Endothelial cell of umbilical vein (primary cell): ENCODE measurements around the gene SLC12A4. TPM values are rescaled to one million over a fixed set of nuclear protein-coding genes. Genes with fewer than 3 reads are reported as not detected.

Experiments
- BruUV-seq: library from RNA; stranded (reverse); fragments of 400-500 nt; replicated peaks from 2 replicates; lab custom pipeline; 2021; lab: Mats Ljungman, UMichigan
- CTCF ChIA-PET: fragments of 300-600, 350-600 bp; sonication (Branson Sonifier 250); formaldehyde crosslinking; loops from one replicate; lab custom pipeline; 2021; ENCODE audit warnings: antibody characterized with exemption, inconsistent platforms; lab: Charles Lee
- POLR2A ChIA-PET: fragments of 300-600, 350-600 bp; sonication (Branson Sonifier 250); formaldehyde crosslinking; loops from one replicate; lab custom pipeline; 2021; ENCODE audit warnings: antibody characterized with exemption, inconsistent platforms; lab: Charles Lee
- DNase-seq: peaks from one replicate; pipeline ENCODE4 v3.0.0-alpha.2; 2011; ENCODE audit warnings: low read depth, low spot score
- FAIRE-seq: peaks from 2 replicates; lab custom pipeline; 2011; peaks lifted over from hg19 to GRCh38; lab: Jason Lieb, UNC
- H2AFZ ChIP-seq: 2 replicates; pipeline ENCODE4 v1.6.0; 2012; ENCODE audit warnings: low read depth, low read length, control low read depth, inconsistent platforms
- H3K27ac ChIP-seq: 2 replicates; pipeline ENCODE4 v1.5.1; 2011; ENCODE audit warnings: low read depth, mild to moderate bottlenecking, control low read depth, low read length, moderate library complexity; ENCODE audit not compliant: insufficient read depth
- H3K27me3 ChIP-seq, 2 experiments: 2 replicates each; pipeline versions ENCODE4 v1.6.0 to v1.6.1; 2011; ENCODE audit warnings: low read length in 2 of 2, mixed read lengths in 1 of 2; ENCODE audit not compliant: control insufficient read depth in 2 of 2, insufficient read depth in 2 of 2
- H3K36me3 ChIP-seq, 2 experiments: 2 replicates in 1 of 2; 3 replicates in 1 of 2; pipeline ENCODE4 v1.5.1; 2011; ENCODE audit warnings: low read length in 2 of 2, mild to moderate bottlenecking in 1 of 2, moderate library complexity in 1 of 2; ENCODE audit not compliant: control insufficient read depth in 2 of 2, insufficient read depth in 2 of 2; ENCODE audit errors: extremely low read depth in 1 of 2
- H3K4me1 ChIP-seq: 3 replicates; pipeline ENCODE4 v1.5.1; 2011; ENCODE audit warnings: mild to moderate bottlenecking, low read length; ENCODE audit not compliant: control insufficient read depth, insufficient read depth; ENCODE audit errors: extremely low read depth
- H3K4me2 ChIP-seq: 2 replicates; pipeline ENCODE4 v1.6.1; 2011; ENCODE audit warnings: low read length, control low read depth, mixed read lengths; ENCODE audit not compliant: insufficient read depth
- H3K4me3 ChIP-seq, 3 experiments: fragments of 200-600 bp in 1 of 3; sonication (generic), shearing (Covaris generic) in 1 of 3; replicated peaks in 1 of 3; 2 replicates each; pipeline ENCODE4 v1.5.1; 2011 to 2016; ENCODE audit warnings: control low read depth in 3 of 3, low read length in 3 of 3, mild to moderate bottlenecking in 2 of 3, inconsistent platforms in 1 of 3, low read depth in 1 of 3, moderate library complexity in 1 of 3; ENCODE audit not compliant: insufficient read depth in 1 of 3
- H3K79me2 ChIP-seq: 2 replicates; pipeline ENCODE4 v1.6.0; 2012; ENCODE audit warnings: low read length, inconsistent platforms; ENCODE audit not compliant: control insufficient read depth, insufficient read depth
- H3K9ac ChIP-seq: replicated peaks from 2 replicates; pipeline ENCODE3; 2011; ENCODE audit warnings: low read length, control low read depth; ENCODE audit not compliant: insufficient read depth; ENCODE audit errors: extremely low read depth
- H3K9me1 ChIP-seq: replicated peaks from 3 replicates; pipeline ENCODE4 v1.6.0; 2011; ENCODE audit warnings: mild to moderate bottlenecking, low read length; ENCODE audit not compliant: control insufficient read depth, insufficient read depth; ENCODE audit errors: extremely low read depth
- H3K9me3 ChIP-seq: replicated peaks from 2 replicates; pipeline ENCODE4 v1.5.1; 2012; ENCODE audit warnings: low read length, inconsistent platforms; ENCODE audit not compliant: control insufficient read depth, insufficient read depth
- H4K20me1 ChIP-seq: replicated peaks from 2 replicates; pipeline ENCODE3; 2011; ENCODE audit warnings: mild to moderate bottlenecking, low read length; ENCODE audit not compliant: control insufficient read depth, insufficient read depth; ENCODE audit errors: extremely low read depth
- EZH2 ChIP-seq: IDR thresholded peaks from 2 replicates; pipeline ENCODE4 v1.6.1; 2012; ENCODE audit warnings: borderline replicate concordance, low read depth, mild to moderate bottlenecking, moderate library complexity, low read length, inconsistent platforms; ENCODE audit not compliant: severe bottlenecking
- FOS ChIP-seq: IDR thresholded peaks from 2 replicates; pipeline ENCODE4 v1.6.1; 2011; ENCODE audit warnings: mild to moderate bottlenecking, low read length, moderate library complexity, borderline replicate concordance; ENCODE audit not compliant: insufficient read depth
- GATA2 ChIP-seq: IDR thresholded peaks from 2 replicates; pipeline ENCODE4 v1.7.0; 2011; ENCODE audit warnings: low read depth, mild to moderate bottlenecking, moderate library complexity, mixed read lengths, low read length; ENCODE audit not compliant: insufficient read length, insufficient read depth
- JUN ChIP-seq: IDR thresholded peaks from 2 replicates; pipeline ENCODE4 v1.6.1; 2011; ENCODE audit warnings: borderline replicate concordance, low read depth; ENCODE audit not compliant: insufficient read length, insufficient read depth
- MYC ChIP-seq: IDR thresholded peaks from one replicate; pipeline ENCODE4 v1.6.1; 2011; ENCODE audit warnings: mild to moderate bottlenecking, low read depth, low read length
- POLR2A ChIP-seq: IDR thresholded peaks from 2 replicates; pipeline ENCODE4 v1.6.1; 2012; ENCODE audit warnings: low read depth, mild to moderate bottlenecking, control low read depth, low read length
- POLR2AphosphoS5 ChIP-seq: IDR thresholded peaks from 2 replicates; pipeline ENCODE4 v1.6.1; 2012; ENCODE audit warnings: low read depth, mild to moderate bottlenecking, control low read depth, low read length, moderate library complexity; ENCODE audit not compliant: insufficient read depth
- dilution Hi-C: fragments of 300-500 bp; cut with MboI; formaldehyde crosslinking; loops from one replicate; pipeline ENCODE4 v1.15.0; 2019; ENCODE audit warnings: low sequenced_read_pairs; ENCODE audit not compliant: extremely low pct_ligation_motif_present
- intact Hi-C: fragments of 100-400 bp; cut with micrococcal nuclease; formaldehyde crosslinking; loops from one replicate; pipeline ENCODE4 v1.10.0; 2022
- polyA plus RNA-seq, 4 experiments: library from polyadenylated mRNA; depleted of rRNA in 3 of 4; stranded (reverse) in 3 of 4; unstranded in 1 of 4; fragments of >200 nt; gene quantifications; 2 replicates each; pipeline versions ENCODE4 v1.2.1 to v1.2.3, GENCODE V29; 2011 to 2012; ENCODE audit warnings: missing spikeins in 1 of 4
- total RNA-seq: library from RNA; stranded (reverse); gene quantifications from 2 replicates; pipeline ENCODE4 v1.2.3, GENCODE V29; 2021
- TF ChIP-seq, protein P1 (sequence below), 2 donors: IDR thresholded peaks; 1 replicate in 1 of 2; 2 replicates in 1 of 2; pipeline ENCODE4 v1.5.1; 2011; ENCODE audit warnings: low read length in 2 of 2, mild to moderate bottlenecking in 2 of 2, moderate library complexity in 2 of 2, control low read depth in 1 of 2, inconsistent platforms in 1 of 2, low read depth in 1 of 2; ENCODE audit not compliant: insufficient read depth in 1 of 2; ENCODE audit errors: extremely low read depth in 1 of 2
- TF ChIP-seq, protein P2 (sequence below): IDR thresholded peaks from 2 replicates; pipeline ENCODE4 v1.6.1; 2011; ENCODE audit not compliant: insufficient read depth, insufficient read length

SLC12A4 gene
- total and polyA plus RNA-seq, 2 donors (not counting 3 experiments of a cell fraction or from before 2014, with no cell fraction given) = 110 to 114 TPM

DNA sequence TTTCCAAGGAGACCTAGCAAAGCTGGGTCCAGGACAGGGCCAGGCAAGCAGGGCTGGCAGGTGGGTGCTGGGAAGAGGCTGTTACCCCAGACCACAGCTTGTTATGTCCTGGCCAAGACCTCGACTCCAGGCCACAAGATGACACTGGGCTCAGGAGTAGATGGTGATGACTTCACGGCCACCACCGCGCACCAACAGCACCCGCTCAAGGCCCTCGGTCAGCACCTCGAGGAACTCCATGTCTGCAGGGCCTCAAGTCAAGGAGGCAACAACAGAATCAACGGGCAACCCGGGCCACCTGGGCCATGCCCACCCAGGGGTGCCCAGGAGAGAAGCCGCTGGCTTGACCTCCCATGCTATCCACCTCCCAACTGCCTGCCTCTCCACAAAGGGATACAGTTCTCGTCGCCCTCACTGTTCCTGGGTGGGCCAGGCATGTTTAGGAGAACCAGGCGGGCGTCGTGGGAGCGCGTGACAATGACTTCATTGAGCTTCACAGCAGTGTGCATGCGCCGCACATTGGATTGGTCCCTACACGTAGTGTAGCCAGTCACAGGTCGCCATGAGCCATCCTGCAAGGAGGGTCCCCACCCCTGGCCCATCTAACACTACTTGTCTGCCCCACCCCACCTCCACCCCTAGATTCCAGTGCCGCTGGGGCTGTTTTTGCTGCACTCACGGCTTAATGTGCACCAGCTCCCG lies 23.6 kb downstream of the SLC12A4 start:
- H3K4me3 ChIP-seq = no peak overlapping the region
- H3K36me3 ChIP-seq = peaks cover 25 to 77% of the 10 kb centered on the region in 2 experiments
- CTCF ChIA-PET = interaction anchor here (1.3 to 1.4 kb wide), 2 partner anchors 61 to 128 kb away, joined by 3 to 5 read pairs; no protein-coding TSS in a partner anchor
- intact Hi-C loops (no loop called here), dilution Hi-C loops (no loop called here)
- no peak overlapping the region for H3K4me2 ChIP-seq
- H3K4me1 ChIP-seq = no peaks in the 10 kb centered on the region
- no peak overlapping the region for H3K9ac ChIP-seq
- H3K27me3 ChIP-seq = no peaks in the 10 kb centered on the region
- no peaks in the 10 kb centered on the region for H3K9me3 ChIP-seq
- H2AFZ ChIP-seq = no peak overlapping the region
- no TSS peak for BruUV-seq
- FAIRE-seq (no peak), DNase-seq (no peak)
- TF ChIP-seq MYC = no peak
- TF ChIP-seq FOS = no peak
- no peak for TF ChIP-seq POLR2A
- TF ChIP-seq, protein P1, sequence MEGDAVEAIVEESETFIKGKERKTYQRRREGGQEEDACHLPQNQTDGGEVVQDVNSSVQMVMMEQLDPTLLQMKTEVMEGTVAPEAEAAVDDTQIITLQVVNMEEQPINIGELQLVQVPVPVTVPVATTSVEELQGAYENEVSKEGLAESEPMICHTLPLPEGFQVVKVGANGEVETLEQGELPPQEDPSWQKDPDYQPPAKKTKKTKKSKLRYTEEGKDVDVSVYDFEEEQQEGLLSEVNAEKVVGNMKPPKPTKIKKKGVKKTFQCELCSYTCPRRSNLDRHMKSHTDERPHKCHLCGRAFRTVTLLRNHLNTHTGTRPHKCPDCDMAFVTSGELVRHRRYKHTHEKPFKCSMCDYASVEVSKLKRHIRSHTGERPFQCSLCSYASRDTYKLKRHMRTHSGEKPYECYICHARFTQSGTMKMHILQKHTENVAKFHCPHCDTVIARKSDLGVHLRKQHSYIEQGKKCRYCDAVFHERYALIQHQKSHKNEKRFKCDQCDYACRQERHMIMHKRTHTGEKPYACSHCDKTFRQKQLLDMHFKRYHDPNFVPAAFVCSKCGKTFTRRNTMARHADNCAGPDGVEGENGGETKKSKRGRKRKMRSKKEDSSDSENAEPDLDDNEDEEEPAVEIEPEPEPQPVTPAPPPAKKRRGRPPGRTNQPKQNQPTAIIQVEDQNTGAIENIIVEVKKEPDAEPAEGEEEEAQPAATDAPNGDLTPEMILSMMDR (IDR thresholded peaks at IDR 0.05; ENCODE audit: extremely low read depth in 1 of 2, insufficient read depth in 1 of 2, low read depth in 1 of 2, low read length in 2 of 2) = no peak
- TF ChIP-seq GATA2 = no peak
- no peak for TF ChIP-seq EZH2
- TF ChIP-seq, protein P2, sequence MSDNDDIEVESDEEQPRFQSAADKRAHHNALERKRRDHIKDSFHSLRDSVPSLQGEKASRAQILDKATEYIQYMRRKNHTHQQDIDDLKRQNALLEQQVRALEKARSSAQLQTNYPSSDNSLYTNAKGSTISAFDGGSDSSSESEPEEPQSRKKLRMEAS = no peak
- no peak for TF ChIP-seq JUN
- no peak for TF ChIP-seq POLR2AphosphoS5
- H4K20me1 ChIP-seq = no peaks in the 10 kb centered on the region
- H3K79me2 ChIP-seq = no peaks in the 10 kb centered on the region
- POLR2A ChIA-PET = no interaction called here
- no peaks in the 10 kb centered on the region for H3K9me1 ChIP-seq
- no peak overlapping the region for H3K27ac ChIP-seq
